HG02678 (cell line): Measurements from ENCODE around the gene NID1.
"Not testable (repeated sequence)": the region's sequence is repeated elsewhere in the genome, so short reads cannot be mapped to it uniquely, and the experiment has no call there.

Experiments used
- ATAC-seq: cut with Tn5 transposase; IDR thresholded peaks from one replicate; pipeline ENCODE4 v1.9.1; 2021; ENCODE audit warnings: mild to moderate bottlenecking, moderate library complexity; ENCODE audit not compliant: unreplicated experiment

Gene NID1

DNA sequence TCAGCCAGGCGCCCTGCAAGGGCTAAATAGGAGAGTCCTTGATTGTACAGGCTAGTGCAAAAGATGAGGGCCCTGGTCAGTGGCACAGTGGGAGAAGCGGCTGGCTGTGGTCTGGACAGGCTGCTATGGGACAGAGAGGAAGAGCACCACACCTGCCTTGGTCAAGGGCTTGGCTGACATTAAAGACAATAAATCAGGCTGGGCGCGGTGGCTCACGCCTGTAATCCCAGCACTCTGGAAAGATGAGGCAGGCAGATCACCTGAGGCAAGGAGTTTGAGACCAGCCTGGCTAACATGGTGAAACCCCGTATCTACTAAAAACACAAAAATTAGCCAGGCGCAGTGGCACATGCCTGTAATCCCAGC is 62.9 kb downstream of the NID1 start:
- ATAC-seq, result no peak

DNA sequence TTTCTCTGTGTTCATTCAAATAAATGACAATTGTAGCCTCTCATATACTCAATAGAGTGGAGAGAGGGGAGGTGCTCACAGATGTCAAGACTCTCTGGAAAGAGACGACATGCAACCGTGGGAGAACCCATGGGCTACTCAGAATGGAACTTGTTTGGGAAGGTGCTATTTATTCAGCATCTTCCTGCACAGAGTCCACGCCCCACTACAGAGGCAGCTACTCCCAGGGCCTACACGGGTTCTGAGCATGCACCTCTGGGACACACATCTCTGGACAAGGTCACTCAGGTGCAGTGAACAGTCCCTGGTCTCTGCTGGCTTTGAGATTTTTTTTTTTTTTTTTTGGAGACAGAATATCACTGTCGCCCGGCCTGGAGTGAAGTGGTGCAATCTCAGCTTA is 64.1 kb downstream of the NID1 start:
- no peak for ATAC-seq

DNA sequence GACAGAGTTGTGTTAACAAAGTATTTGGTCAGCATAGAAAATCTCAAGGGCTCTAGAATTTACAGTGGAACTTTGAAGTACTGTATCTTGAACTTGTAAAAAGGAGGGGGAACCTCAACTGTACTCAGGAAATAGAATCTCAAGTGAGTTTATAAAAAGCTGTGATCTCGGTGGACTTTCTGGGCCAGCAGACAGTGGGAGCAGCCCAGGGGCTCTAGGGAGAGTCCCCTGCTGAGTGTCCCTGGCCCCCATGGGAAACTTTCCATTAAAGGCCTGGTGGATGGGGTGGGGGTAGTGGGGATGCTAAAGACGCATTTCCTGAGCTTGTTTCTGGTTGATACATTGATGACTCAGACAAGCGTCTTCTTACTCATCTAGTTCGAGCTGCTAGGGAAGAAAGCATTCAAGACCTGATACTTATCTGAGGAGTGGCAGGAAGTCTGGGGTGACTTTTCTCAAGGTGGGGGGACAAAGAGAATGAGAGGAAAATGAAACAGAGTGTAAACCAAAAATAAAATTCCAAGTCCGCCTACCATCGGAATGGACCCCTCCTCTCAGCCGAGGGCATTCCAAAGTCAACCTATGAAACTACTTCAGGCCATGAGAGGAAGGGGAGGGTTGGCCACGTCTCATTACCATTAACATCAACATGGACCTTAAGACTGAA is 65.5 kb downstream of the NID1 start:
- ATAC-seq, result peak; percentile 83

DNA sequence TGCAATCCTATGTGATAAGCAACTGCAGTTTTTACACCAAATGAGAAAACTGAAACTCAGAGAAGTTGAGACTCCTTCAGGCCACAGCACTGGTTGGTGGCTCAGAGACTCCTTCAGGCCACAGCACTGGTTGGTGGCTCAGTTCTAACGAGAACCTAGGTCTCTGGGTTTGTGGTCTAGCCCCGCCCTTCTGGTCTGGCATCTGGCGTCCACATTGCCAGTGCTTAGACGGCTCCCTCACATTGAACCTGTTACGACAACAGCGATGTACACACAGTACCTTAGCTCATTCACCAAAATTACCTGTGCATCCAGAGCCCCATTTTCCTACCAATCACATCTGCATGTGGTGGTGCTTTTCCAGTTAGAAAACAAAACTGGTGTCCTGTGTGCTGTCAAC is 66.1 kb downstream of the NID1 start:
- peak; percentile 34 for ATAC-seq

DNA sequence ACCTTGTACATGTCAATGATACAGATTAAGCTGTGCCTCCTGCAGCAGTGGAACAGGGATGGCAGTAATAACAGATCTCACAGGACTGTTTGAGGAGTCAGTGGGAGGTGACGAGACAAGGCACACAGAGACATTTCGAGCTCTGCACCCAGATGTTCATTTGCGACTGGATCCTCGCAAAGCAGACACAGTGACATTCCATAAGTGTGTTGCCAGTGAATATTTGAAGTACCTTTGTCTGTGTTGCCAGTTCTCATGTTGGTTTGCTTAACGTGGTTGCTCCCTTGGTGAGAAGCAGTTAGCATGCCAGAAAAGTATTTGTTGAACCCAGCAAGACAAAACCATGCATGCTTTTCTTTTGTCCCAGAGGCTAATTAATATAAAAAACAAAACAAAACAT is 67.0 kb downstream of the NID1 start:
- no peak for ATAC-seq

DNA sequence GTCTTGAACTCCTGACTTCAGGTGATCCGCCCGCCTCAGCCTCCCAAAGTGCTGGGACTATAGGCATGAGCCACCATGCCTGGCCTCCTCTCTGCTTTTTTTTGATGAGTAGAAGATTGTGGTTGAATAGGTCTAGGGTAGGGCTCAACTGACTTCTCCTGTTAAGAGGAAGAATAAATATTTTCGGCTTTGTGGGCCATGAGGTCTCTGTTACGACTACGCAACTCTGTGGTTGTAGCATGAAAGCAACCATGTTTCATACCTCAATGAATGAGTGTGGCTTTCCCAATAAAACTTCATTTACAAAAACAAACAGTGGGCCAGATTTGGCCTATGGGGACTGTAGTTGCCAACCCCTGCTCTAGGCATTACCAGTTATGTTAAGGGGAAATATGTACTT is 67.8 kb downstream of the NID1 start:
- ATAC-seq, result no peak

DNA sequence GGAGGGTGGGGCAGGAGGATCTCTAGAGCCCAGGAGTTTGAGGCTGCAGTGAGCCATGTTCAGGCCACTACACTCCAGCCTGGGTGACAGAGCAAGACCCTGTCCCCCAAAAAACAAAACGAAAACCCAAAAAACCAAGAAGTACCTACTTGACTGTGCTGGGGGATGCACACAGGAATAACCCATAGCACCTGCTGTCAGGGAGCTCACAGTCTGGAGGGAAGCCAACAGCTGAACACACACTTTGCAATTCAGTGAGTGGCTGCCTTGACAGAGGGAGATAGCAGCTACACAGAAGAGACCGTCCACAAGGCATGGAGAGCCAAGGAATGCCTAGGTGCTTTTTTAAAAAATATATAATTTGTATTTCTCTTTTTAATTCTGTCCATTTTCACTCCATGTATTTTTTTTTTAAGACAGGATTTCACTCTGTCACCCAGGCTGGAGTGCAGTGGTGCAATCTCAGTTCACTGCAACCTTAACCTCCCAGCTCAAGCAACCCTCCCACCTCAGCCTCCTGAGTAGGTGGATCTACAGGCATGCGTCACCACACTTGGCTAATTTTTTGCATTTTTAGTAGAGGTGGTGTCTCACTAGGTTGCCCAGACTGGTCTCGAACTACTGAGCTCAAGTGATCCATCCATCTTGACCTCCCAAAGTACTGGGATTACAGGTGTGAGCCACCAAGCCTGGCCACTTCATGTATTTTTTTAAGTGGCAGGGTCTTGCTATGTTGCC is 68.7 kb downstream of the NID1 start:
- no peak for ATAC-seq

DNA sequence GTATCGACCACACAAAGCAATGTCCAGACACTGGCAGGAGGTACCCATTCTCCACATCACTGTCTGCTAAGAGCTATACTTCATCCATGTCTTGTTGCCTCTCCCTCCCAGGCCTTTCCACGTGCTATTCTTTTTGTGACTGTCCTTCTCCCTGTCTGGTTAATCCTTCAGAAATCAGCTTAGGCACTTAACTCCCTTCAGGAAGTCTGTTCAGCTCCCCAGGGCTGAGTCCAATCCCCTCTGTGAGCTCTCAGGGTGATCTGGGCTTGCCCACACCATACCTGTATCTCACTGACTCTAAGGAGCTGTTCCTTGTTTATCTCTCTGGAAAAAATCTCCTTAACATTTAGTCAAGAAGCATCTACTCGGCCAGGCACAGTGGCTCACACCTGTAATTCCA is 69.4 kb downstream of the NID1 start:
- ATAC-seq, result no peak

DNA sequence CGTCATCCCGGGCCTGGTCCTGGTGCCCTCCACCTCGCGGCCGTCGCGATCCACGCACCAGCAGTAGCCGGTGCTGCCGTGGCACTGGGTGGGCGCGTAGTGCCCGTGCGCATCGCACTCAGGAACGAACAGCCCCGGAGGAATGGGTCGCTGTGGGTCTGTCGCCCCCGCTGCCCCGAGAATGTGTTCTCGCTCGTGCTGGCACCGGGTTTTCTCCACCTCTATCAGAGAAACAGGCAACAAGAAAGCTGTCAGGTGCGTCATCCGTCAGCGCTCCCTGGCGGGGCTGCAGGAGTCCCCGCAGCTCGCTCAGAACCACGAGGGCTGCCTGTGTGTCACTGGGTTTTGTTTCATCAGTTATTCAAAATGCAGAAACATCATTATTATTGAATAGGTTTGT is 71.2 kb downstream of the NID1 start:
- no peak for ATAC-seq

DNA sequence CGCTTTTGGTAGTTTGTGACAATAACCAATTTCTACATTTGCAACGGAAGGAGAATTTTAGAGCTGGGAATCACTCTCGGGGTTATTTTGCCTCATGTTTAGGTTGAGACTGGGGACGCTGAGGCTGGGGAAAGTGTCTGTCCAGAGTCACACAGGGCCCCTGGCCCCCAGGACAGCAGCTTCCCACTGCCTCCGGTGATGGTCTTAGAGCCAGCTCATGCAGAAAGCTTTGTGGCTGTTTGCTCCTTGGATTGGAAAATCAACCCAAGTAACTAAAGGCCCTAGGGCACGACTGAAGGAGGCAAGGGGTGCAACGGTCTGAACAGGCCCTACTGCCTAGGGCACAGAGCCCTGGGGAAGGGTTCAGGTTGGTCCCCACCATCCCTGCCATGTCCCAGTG is 72.0 kb downstream of the NID1 start:
- no peak for ATAC-seq

DNA sequence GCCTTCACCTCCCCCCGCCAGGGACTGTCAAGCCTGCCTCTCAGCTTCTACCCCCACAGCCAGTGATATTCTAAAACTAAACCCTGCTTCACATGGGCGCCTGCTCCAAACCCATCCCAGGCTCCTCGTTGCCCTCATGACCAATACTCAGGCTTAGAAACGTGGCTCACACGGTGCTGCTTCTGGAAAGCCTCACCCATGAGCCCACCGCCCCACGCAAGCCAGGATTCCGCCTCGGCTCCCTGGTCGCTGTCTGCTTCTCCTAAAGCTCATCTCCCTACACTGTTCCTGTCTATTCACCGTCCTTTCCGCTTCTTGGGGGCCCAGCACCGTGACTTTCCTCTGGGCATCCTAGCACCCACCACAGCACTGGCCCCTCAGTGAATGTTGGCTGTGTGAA is 72.5 kb downstream of the NID1 start:
- no peak for ATAC-seq

DNA sequence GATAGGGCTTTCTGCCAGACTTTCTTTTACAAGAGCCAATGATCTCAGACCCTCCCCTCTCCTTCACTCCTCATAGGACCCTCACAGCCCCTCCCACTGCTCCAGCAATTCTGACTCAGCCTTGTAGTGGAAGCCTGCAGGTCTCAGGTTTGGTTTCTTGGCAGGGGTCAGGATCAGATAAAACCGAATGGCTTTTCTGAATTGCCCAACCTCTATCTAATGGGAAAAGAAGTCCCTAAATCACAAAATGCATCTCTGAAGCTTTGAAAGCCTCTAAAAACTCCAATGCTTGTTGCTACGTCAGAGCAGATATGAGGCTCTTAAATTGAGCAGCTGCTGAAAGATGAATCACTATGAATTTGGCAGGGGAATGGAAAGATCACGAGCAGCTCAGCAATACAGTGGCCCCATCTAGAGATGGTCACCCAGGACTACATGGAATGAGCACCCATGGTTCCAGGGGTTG is 74.5 kb downstream of the NID1 start:
- ATAC-seq, result no peak

DNA sequence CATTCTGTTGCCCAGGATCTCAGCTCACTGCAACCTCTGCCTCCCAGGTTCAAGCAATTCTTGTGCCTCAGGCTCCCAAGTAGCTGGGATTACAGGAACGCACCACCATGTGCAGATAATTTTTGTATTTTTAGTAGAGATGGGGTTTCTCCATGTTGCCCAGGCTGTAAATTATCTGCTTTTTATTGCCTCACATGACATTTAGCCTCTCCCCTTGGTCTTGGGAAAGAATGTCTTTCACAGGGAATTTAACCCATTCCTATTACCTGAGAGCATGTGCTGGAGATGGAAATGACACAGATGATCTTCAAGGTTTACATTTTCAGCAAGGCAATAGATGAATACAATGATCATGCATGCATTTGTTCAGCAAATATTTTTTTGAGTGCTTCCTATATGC is 75.8 kb downstream of the NID1 start:
- no peak for ATAC-seq

DNA sequence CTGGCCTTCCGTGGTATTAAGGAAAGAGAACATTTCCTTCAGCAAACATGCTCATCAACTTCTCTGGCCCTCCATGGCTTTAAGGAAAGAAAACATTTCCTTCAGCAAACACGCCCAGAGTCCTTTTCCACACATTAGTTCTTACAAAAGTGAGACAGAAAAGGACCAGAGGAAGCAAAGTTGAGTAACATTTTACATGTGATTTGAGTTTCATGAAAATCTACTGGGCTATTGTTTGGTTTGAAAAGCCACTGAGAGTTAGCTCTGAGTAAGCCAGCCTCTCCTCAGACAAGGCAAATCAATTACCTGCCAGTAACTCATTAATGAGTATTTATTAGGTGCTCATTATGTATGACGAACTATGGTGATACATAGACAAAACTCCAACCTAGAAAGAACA is 78.0 kb downstream of the NID1 start:
- ATAC-seq, result peak; percentile 85

DNA sequence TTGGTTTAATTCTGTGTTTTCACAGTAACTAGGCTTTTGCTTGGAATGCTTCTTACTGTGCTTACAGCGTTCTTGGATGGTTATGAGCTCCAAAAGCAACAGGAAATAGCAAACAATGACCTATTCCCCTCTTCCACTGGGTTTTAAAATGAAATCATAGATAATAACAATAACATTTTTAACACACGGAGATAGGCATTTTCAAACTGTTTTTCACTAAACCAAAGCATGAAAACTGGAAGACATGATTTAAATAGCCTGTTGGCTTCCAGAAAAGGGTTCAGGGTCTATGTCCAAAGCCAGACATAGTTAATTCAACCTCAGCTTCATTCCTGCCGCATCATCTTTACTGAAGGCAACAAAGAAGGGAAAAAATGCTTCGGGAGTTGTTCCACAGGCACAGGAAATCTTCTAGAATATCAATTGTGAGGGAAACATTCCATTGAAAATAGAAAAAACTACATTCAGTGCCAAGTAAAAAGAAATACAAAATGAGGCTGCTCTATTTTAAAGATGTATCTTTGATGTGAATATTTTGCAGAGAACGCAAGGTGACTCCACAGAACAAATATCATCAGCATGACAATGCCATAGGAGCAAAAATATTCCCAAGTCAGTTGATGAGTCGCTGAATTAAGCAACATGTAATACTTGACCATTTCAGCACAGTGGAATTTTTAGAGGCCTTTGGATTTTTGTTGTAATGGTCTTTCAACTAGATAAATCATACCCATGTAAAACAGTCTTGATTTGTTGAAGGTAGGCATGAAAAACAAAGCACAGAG is 80.7 kb downstream of the NID1 start:
- no peak for ATAC-seq

DNA sequence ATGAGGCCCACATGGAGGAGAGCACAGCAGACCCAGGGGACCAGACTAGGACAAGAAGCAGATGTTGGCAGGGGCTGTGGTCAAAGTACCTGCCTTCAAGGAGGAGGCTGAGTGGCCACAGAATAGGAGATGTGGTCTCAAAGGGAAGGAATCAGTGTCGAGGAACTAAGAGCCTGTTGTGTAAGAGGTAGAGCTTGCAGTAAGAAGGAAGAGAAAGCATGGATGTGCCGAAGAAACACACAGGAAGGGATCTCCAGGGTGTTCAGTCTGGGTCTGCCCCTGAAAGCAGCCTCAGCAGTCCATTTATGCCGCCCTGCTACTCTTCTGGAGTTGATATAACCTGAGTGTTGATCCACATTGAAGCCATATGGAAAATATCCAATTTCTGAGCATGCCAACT is 83.9 kb downstream of the NID1 start:
- ATAC-seq, result no peak

DNA sequence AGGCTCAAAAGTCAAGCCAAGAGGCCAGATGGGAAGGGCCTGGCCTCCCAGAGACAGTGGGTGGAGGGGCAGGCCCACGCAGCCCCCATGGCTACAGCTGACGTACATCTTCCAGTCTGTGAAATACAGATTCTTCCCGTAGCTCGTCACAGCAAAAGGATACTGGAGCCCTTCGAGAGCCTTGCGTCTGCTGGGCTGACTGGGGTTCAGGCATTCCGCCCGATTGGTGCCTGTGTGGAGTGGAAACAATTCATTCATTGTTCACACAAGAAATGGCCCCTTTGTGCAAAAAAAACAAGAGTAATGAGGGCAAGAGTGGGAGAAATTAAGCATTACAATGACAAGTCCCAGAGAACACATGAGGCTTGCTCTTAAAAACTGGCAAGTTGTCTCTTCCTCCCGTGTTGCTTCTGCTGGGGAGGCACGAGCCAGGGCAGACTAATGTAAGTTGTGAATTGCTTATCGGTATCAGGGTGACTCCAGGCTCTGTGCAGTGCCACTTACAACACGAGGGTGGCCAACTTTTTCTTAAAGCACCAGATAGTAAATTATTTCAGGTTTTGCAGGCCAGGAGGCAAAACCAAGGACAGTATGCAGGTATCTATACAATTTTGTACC is 85.1 kb downstream of the NID1 start:
- ATAC-seq, result no peak

DNA sequence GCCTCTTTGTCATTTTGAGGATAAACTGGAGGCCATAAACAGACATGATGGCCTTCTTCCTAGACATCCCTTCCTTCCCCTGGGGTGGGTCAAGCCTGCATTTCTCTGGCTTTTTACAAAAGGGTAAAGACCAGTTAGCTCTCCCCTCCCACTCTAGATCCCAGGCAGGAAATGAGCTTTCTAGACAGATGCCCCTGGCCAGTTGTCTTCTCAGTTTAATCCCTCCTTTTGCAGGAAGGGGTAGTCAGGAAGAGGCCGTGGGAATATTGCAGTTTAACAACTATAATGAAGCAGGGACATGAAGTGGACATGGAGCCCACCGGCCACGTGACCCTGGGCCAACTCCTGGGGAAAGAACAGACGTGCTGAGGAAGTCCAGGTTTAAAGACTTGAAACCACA is 85.7 kb downstream of the NID1 start:
- ATAC-seq, result no peak

DNA sequence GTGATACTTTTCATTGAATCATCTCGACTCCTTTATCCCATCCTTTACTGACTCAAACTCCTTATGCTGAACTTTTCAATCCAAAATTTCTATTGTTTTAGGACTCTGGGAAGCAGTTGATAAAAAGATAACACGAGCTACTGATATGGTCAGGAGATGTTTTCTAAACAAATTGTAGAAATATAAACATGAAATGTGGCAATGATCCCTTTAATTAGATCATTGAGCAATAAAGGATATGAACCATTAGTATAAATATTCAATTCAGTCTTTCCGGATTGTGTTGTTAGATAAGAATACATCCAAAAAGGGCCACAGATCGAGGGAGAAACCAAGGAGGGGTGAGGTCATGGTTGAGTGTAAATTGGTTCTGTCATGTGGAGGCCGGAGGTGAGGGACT is 88.4 kb downstream of the NID1 start:
- no peak for ATAC-seq

DNA sequence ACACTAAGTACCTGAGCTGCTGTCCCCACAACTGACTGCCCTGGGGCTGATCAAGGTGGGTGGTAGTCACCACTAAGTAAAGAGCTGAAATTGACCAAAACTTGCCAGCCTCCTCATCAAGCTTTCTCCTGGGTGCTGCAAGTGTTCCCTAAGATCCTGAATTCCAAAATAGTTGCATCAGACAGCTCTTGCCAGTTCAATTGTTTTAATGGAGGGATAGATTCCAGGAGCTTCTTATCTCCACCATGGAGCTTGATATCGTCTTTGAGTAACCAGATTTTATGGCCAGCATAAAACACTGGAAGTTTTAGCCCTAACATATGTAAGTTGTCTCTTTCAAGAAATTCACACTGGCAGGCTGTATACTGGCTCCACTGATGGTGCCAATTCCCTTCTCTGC is 90.3 kb downstream of the NID1 start:
- no peak for ATAC-seq

DNA sequence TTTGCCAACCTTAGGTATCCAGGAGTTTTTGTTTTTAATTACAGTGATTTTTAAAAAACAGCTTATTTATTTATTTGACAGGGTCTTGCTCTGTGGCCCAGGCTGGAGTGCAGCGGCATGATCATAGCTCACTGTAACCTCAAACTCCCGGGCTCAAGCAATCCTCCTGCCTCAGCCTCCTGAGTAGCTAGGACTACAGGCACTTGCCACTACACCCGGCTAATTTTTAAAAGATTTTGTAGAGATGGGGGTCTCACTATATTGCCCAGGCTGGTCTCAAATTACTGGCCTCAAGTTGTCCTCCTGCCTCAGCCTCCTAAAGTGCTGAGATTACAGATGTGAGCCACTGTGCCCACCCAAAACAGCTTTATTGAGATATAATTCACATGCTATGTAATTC is 92.2 kb downstream of the NID1 start:
- ATAC-seq, result not testable (repeated sequence)

DNA sequence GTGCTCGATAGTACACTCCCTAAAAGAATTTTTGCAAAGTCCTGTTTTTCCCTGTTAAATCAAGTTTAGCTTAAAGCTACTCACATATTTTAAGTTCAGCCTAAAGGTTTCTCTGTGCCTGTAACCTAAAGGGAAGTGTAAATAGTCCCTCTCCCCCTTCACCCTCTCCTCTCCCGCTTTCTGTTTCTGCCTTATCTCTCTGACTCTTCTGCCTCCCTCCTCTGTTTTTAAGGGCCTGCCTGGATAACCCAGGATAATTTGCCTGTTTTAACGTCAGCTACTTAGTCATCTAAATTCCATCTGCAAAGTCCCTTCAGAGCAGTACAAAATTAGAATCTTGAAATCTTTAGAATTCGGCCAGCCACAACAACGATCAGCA is 92.6 kb downstream of the NID1 start:
- ATAC-seq, result peak; percentile 44
